ENCODE measurements around the gene BRINP3.
"Not testable (repeated sequence)": the region's sequence is repeated elsewhere in the genome, so short reads cannot be mapped to it uniquely, and the experiment has no call there.

BRINP3 gene

DNA sequence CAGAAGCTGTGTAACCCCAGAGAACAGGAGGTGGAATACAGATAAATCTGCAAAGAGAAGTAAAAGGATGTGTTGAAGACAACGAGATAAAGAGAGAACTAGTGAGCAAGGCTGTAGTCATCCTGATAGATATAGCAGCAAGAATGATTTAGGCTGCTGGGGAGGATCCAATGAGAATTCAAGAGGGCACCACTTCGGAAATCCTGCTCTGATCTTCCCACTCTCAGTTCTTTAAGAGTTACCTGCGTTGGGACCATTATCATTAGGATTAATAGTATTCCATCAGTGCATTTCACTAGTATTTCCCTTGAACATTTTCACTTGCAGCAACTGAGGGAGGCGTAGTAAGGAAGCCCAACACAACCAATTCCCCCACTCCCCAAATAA, at the start of gene BRINP3:
TSS of gene BRINP3 (minus strand) at position 103 of the 387 bp plus-strand sequence.
- DNase-seq = no peak

- no peak for DNase-seq
These were observed 33.9 kb upstream of the BRINP3 start for GRCh38 chr1:190511554-190511953.

DNA sequence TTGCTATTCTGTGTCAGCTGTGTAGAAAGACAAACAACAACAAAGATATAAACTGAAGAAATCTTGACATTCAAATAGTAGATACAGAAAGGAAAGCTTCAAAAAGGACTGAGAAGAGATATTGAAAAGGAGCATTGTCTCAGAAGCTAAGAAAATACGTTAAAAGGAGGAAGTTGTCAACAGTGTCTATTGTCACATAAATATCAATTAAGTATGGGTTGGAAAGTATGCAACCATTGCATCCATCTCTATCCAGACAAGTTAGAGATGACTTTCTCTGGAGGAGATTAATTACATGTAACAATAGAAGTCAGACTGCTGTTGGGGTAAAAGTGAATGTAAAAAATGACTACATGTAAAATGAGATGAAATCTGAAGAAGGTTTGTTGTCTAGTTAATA, 29.7 kb upstream of the BRINP3 start:
- no peak for DNase-seq

DNA sequence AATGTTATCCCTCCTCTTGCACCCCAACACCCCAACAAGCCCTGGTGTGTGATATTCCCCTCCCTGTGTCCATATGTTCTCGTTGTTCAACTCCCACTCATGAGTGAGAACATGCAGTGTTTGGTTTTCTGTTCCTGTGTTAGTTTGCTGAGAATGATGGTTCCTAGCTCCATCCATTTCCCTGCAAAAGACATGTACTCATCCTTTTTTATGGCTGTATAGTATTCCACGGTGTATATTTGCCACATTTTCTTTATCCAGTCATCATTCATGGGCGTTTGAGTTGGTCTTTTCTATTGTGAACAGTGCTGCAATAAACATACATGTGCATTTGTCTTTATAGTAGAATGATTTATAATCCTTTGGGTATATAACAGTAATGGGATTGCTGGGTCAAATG, 26.9 kb upstream of the BRINP3 start:
- not testable (repeated sequence) for DNase-seq

- no peak for DNase-seq
These were observed 19.9 kb upstream of the BRINP3 start for GRCh38 chr1:190497565-190497964.

- no peak for DNase-seq
These were observed 16.8 kb upstream of the BRINP3 start for GRCh38 chr1:190494451-190494850.

GRCh38 chr1:190491404-190491803, 13.7 kb upstream of the BRINP3 start:
- DNase-seq = no peak

DNA sequence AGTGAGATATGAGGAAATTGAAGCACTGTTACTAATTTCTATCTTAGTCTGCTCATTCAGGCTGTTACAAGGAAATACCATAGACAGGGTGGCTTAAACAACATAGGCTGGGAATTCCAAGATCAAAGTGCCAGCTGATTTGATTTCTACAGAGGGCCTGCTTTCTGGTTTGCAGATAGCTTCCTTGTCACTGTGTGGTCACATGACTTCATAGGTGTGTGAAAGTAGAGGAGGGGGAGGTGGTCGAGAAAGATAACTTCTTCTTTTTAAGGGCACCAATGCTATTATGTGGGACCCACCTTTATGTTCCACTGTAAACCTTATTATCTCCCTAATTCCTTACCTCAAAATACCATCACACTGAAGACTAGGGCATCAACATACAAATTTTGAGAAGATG, 6.4 kb upstream of the BRINP3 start:
- DNase-seq = no peak

DNA sequence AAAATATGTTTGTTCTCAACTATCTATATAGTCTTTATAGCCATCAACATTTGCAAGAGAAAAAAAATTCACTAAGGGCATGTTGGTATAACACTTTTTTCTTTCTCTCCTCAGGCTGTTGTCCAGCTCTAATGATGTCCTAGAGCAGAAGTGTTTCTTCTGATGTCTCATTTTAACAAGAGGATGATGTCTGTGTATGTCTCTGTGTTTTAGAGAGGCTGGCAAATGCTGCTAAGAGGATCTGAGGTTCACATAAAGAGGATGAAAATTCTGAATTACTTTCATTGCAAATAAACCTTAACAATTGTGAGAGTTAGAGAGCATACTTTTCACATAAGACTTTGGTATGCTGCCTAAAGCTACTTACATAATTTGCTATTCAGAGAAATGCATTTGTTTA, 2.6 kb upstream of the BRINP3 start:
- no peak for DNase-seq

DNA sequence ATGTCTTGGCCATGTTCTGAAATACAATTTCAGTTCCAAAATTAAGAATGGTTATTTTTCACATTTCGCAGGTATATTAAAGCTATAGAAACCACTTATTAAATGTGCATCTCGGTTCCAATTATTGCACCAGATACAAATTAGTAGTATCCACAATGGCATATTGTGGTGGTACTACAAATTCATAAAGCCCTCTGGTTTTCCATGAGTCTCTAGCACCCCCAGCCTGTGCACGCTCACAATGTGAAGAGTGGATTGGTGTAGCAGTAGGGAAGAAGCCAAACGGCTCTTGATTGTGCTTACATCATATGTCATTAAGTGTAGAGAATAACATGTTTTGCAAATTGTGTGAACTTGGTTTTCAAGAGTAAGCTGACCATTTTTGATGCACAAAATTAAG, 1.9 kb upstream of the BRINP3 start:
- no peak for DNase-seq

- DNase-seq = no peak
These were observed 1.4 kb upstream of the BRINP3 start for GRCh38 chr1:190479050-190479397.

- no peak for DNase-seq
These were observed 735 bp upstream of the BRINP3 start for GRCh38 chr1:190478149-190479049.

- no peak for DNase-seq
These were observed 858 bp downstream of the BRINP3 start for GRCh38 chr1:190476806-190477205.

- DNase-seq = no peak
These were observed 1.3 kb downstream of the BRINP3 start for GRCh38 chr1:190476321-190476720.

DNA sequence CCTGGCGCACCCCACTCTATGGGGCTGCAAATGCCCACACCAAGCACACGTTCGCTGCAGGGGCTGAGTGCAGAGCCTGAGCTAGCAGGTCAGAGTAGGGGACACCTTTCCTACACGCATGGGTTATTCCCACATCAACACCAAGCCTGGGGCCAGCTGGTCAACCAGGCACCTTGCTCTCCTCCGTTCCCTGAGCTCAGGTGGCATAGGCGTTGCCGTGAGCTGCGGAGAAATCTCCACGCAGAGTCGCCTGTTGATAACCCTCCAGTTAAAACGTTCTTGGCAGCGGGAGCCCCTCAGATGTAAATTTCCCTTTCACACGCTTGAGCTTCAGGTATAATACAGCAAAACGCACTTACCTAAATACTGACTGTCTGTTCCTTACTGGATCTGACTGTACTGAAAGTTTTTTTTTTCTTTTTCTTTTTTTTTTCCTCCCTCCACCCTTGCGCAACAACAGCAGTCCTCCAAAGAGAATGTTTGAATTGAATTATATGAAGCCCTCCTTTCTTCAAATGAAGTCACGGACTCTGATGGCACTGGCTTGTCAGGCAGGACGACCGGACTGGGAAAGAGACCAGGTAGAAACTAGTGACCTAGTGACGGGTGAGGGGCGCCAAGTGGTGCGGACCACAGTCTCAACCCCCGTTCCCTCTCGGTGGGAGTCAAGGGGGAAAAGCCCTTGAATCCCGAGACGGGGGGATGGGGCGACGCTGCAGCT, 2.1 kb downstream of the BRINP3 start:
- DNase-seq = no peak

DNA sequence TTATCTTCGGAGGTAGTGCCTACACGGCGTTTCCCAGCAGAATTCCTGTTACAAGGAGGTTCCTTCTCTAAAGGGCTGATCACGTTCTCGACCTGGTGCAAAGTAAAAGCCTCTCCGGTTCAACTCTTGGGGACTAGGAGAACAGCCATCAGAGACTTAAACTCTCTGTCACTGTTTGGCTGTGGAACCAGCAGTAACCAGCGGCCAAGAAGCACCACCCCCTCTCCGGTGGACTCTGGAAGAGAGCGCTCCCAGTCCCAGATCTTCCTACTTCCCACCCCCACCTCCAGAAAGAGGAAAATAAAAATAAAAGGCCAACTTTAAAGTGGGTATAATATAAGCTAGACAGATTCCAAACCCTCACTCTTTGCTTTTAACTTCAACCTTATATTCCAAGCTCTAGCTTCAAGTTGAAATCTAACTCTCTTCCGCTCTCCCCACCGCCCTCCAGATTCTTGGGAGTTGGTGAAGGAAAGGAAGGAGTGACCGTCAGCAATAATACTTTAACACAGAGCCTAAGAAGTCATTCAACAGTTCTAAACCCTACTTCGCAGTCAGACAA, 2.9 kb downstream of the BRINP3 start:
- DNase-seq = no peak

DNA sequence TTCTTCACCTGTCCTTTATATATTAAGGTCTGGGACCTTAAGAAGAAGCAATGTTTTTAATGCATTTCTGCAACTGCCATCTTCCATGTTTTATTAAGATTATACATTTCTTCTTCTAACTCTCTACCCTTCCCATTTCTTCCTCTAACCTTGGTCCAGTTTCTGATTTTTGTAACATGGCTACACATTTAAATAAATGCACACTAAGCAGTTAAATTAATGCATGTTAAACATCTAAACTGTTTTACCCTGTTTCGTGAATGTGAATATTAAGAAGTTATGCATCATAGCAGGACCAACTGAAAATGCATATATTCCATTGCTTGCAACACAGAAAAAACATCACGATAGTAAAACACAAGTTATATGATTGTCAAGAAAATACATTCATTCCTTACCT, 3.7 kb downstream of the BRINP3 start:
- DNase-seq = no peak

GRCh38 chr1:190472494-190472893, 5.2 kb downstream of the BRINP3 start:
- no peak for DNase-seq

GRCh38 chr1:190472042-190472441, 5.6 kb downstream of the BRINP3 start:
- DNase-seq = no peak

- DNase-seq = no peak
These were observed 13.0 kb downstream of the BRINP3 start for GRCh38 chr1:190464690-190465089.

GRCh38 chr1:190456129-190456528, 21.5 kb downstream of the BRINP3 start:
- no peak for DNase-seq

DNA sequence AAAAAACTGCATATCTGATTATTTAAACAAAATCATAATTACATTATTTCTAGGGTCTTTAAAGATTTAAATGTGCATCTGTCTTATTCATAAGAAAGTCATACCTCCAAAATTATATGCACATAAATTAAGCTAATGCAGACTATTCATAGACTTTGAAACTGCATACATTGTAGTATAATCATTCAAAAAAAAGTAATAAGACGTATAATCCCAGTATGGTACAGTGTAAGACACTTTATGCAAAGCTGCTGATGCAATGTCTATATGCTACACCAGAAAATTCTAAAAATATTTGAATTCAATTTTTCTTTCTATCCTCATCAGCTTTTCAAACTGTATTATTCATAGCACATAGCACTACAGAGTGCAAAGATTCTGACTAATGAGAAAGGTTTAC, 22.0 kb downstream of the BRINP3 start:
- DNase-seq = no peak

GRCh38 chr1:190453550-190453949, 24.1 kb downstream of the BRINP3 start:
- no peak for DNase-seq

DNA sequence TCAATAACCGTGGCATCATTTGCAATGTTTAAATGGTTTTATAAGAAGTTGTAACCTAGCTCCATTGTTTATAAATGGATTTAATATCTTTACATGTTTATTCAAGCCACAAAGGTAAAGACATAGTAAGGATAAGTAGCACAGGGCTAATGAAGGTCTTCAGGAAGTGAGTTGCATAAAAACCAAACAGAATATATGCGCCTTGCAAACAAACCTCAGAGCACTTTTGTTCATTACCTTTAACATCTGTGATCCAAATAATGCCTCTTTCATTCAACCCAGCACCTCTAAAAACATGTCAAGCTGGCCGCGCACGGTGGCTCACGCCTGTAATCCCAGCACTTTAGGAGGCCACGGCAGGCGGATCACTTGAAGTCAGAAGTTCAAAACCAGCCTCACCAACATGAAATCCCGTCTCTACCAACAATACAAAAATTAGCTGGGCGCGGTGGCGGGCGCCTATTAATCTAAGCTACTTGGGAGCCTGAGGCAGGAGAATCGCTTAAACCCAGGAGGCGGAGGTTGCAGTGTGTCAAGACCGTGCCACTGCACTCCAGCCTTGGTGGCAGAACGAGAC, 25.3 kb downstream of the BRINP3 start:
- DNase-seq = no peak
